K562 (cell line): ENCODE measurements around the gene ITGAD. TPM values are rescaled to one million over a fixed set of nuclear protein-coding genes. Genes with fewer than 3 reads are reported as not detected.

Experiments used
- ATAC-seq: fragments of 200-7000 bp; cut with Tn5 transposase; 3 replicates; pipeline ENCODE4 v1.9.1; 2020; ENCODE audit warnings: moderate library complexity
- BruUV-seq: library from RNA; stranded (reverse); fragments of 400-500 nt; replicated peaks from 2 replicates; lab custom pipeline; 2021; lab: Mats Ljungman, UMichigan
- CTCF ChIA-PET: fragments of 300-600 bp; formaldehyde crosslinking; extraction: SDS; loops from one replicate; lab custom pipeline; 2021; ENCODE audit warnings: low intra/inter-chr PET ratio; lab: Yijun Ruan, JAX
- POLR2A ChIA-PET: fragments of 300-600, 350-650 bp; sonication (Branson Sonifier 250); formaldehyde crosslinking; extraction: SDS; loops from one replicate; lab custom pipeline; 2021; ENCODE audit warnings: antibody characterized with exemption, inconsistent platforms; lab: Yijun Ruan, JAX
- DNase-seq, 4 experiments: peaks; one replicate each; pipeline versions ENCODE4 v3.0.0 to v3.0.0-alpha.2; 2011 to 2018; ENCODE audit warnings: low spot score in 3 of 4, mixed read lengths in 3 of 4; ENCODE audit errors: extremely low read depth in 1 of 4
- FAIRE-seq: peaks from 2 replicates; lab custom pipeline; 2011; peaks lifted over from hg19 to GRCh38; lab: Jason Lieb, UNC
- H2AFZ ChIP-seq: 2 replicates; pipeline ENCODE4 v1.6.0; 2011; ENCODE audit warnings: low read depth, low read length, control low read depth, inconsistent platforms
- H3K27ac ChIP-seq: fragments of 200-600 bp; 3 replicates; pipeline ENCODE4 v1.8.0; 2011; ENCODE audit warnings: low read depth, mild to moderate bottlenecking, control low read depth, inconsistent platforms, low read length, moderate library complexity, mixed read lengths; ENCODE audit errors: extremely low read depth
- H3K27me3 ChIP-seq, 2 experiments: fragments of 300-600 bp in 1 of 2; 2 replicates in 1 of 2; 3 replicates in 1 of 2; pipeline versions ENCODE4 v1.6.0 to v1.8.0; 2011; ENCODE audit warnings: inconsistent platforms in 2 of 2, low read length in 2 of 2, mild to moderate bottlenecking in 1 of 2, mixed read lengths in 1 of 2, moderate library complexity in 1 of 2; ENCODE audit not compliant: control insufficient read depth in 2 of 2, insufficient read depth in 2 of 2
- H3K36me3 ChIP-seq: fragments of 300-600 bp; 3 replicates; pipeline ENCODE4 v1.8.0; 2011; ENCODE audit warnings: mild to moderate bottlenecking, low read length, inconsistent platforms; ENCODE audit not compliant: control insufficient read depth, insufficient read depth
- H3K4me1 ChIP-seq, 2 experiments: fragments of 200-600 bp in 1 of 2; replicated peaks in 1 of 2; 2 replicates in 1 of 2; 3 replicates in 1 of 2; pipeline versions ENCODE4 v1.5.1 to v1.8.0; 2011; ENCODE audit warnings: inconsistent platforms in 2 of 2, low read length in 2 of 2, mild to moderate bottlenecking in 1 of 2, mixed read lengths in 1 of 2, moderate library complexity in 1 of 2; ENCODE audit not compliant: control insufficient read depth in 2 of 2, insufficient read depth in 2 of 2
- H3K4me2 ChIP-seq: 2 replicates; pipeline ENCODE4 v1.6.1; 2011; ENCODE audit warnings: low read length, control low read depth, inconsistent platforms, mixed read lengths; ENCODE audit not compliant: insufficient read depth
- H3K4me3 ChIP-seq: fragments of 200-600 bp; sonication (generic), shearing (Covaris generic); 2 replicates; pipeline ENCODE4 v1.5.1; 2016; ENCODE audit warnings: control low read depth, inconsistent platforms
- H3K79me2 ChIP-seq: fragments of 200-600 bp; 3 replicates; pipeline ENCODE4 v1.8.0; 2011; ENCODE audit warnings: low read length, inconsistent platforms; ENCODE audit not compliant: control insufficient read depth, insufficient read depth
- H3K9ac ChIP-seq, 2 experiments: 2 replicates each; pipeline versions ENCODE4 v1.6.0 to v1.6.1; 2011; ENCODE audit warnings: low read depth in 2 of 2, low read length in 2 of 2, control low read depth in 1 of 2, inconsistent platforms in 1 of 2, mild to moderate bottlenecking in 1 of 2, mixed read lengths in 1 of 2; ENCODE audit not compliant: insufficient read depth in 1 of 2
- H3K9me1 ChIP-seq: one replicate; pipeline ENCODE4 v1.6.0; 2011; ENCODE audit warnings: inconsistent platforms, mild to moderate bottlenecking, low read length, moderate library complexity; ENCODE audit not compliant: control insufficient read depth, insufficient read depth
- H3K9me3 ChIP-seq: replicated peaks from 2 replicates; pipeline ENCODE4 v1.5.1; 2011; ENCODE audit warnings: low read depth, low read length, inconsistent platforms; ENCODE audit not compliant: control insufficient read depth, insufficient read depth
- H4K20me1 ChIP-seq: replicated peaks from 2 replicates; pipeline ENCODE4 v1.6.1; 2011; ENCODE audit warnings: low read length, inconsistent platforms, mixed read lengths; ENCODE audit not compliant: control insufficient read depth, insufficient read depth
- ASH1L ChIP-seq: fragments of 450-650 bp; IDR thresholded peaks from 2 replicates; pipeline ENCODE4 v1.6.1; 2018; ENCODE audit warnings: borderline replicate concordance, mild to moderate bottlenecking, low read depth; ENCODE audit not compliant: partially characterized antibody
- CBX3 ChIP-seq, 2 experiments: IDR thresholded peaks; 1 replicate in 1 of 2; 2 replicates in 1 of 2; pipeline ENCODE4 v1.6.1; 2012; ENCODE audit warnings: inconsistent platforms in 2 of 2, low read length in 2 of 2, borderline replicate concordance in 1 of 2, control low read depth in 1 of 2
- CC2D1A ChIP-seq: fragments of 450-650 bp; IDR thresholded peaks from 2 replicates; pipeline ENCODE4 v1.6.1; 2017; ENCODE audit warnings: mild to moderate bottlenecking
- ELF4 ChIP-seq: fragments of 450-650 bp; formaldehyde crosslinking; IDR thresholded peaks from 2 replicates; pipeline ENCODE4 v1.4.0; 2022; ENCODE audit warnings: missing genetic modification characterization
- FOXK1 ChIP-seq: sonication (generic); formaldehyde crosslinking; IDR thresholded peaks from 2 replicates; pipeline ENCODE4 v1.8.0; 2022; ENCODE audit warnings: missing genetic modification reagents, mild to moderate bottlenecking, borderline replicate concordance
- HDAC2 ChIP-seq: fragments of 450-650 bp; IDR thresholded peaks from 2 replicates; pipeline ENCODE4 v1.6.1; 2016; ENCODE audit warnings: mild to moderate bottlenecking
- ILK ChIP-seq: fragments of 450-650 bp; IDR thresholded peaks from 2 replicates; pipeline ENCODE4 v1.6.1; 2016; ENCODE audit warnings: missing genetic modification characterization, low read depth, mild to moderate bottlenecking, missing compliant biosample characterization, moderate library complexity, borderline replicate concordance
- JUNB ChIP-seq: fragments of 450-650 bp; formaldehyde crosslinking; conservative IDR thresholded peaks from 2 replicates; pipeline ENCODE4 v1.4.0; 2020; ENCODE audit warnings: mild to moderate bottlenecking
- MEF2D ChIP-seq: conservative IDR thresholded peaks from 2 replicates; pipeline ENCODE4 v1.6.1; 2016; ENCODE audit warnings: low read depth, missing genetic modification characterization, missing compliant biosample characterization
- PYGO2 ChIP-seq: fragments of 450-650 bp; IDR thresholded peaks from 2 replicates; pipeline ENCODE4 v1.6.1; 2016; ENCODE audit warnings: mild to moderate bottlenecking, missing genetic modification characterization, moderate library complexity, missing compliant biosample characterization
- RHOXF2B ChIP-seq: fragments of 250-450 bp; sonication (Bioruptor Pico); conservative IDR thresholded peaks from 2 replicates; pipeline ENCODE4 v1.5.1; 2021
- SMAD2 ChIP-seq: fragments of 150-350 bp; IDR thresholded peaks from 2 replicates; pipeline ENCODE4 v1.6.1; 2014; ENCODE audit warnings: low read depth, mild to moderate bottlenecking, low read length
- TAF1 ChIP-seq: IDR thresholded peaks from 2 replicates; pipeline ENCODE4 v1.6.1; 2011; ENCODE audit warnings: mild to moderate bottlenecking, low read length, moderate library complexity; ENCODE audit not compliant: insufficient read depth, control insufficient read depth, severe bottlenecking; ENCODE audit errors: extremely low read depth
- ZNF143 ChIP-seq: sonication (generic); formaldehyde crosslinking; IDR thresholded peaks from 2 replicates; pipeline ENCODE4 v1.9.0; 2022; ENCODE audit warnings: mild to moderate bottlenecking, missing genetic modification reagents
- ZNF347 ChIP-seq: fragments of 450-650 bp; formaldehyde crosslinking; IDR thresholded peaks from 2 replicates; pipeline ENCODE4 v1.4.0; 2020; ENCODE audit warnings: low read depth, mild to moderate bottlenecking, moderate library complexity
- ZNF586 ChIP-seq: fragments of 450-650 bp; formaldehyde crosslinking; conservative IDR thresholded peaks from 2 replicates; pipeline ENCODE4 v1.4.0; 2020; ENCODE audit warnings: mild to moderate bottlenecking, moderate library complexity
- ZNF644 ChIP-seq: fragments of 200-800 bp; sonication (Bioruptor generic); IDR thresholded peaks from 2 replicates; pipeline ENCODE4 v1.6.1; 2016; ENCODE audit warnings: low read depth, missing genetic modification characterization, missing compliant biosample characterization
- WGBS: fragments of 100-300 bp; shearing (Covaris generic); methylation state at CpG from one replicate; pipeline ENCODE4 v1.1.6; 2016; ENCODE audit warnings: low coverage, mixed read lengths; ENCODE audit not compliant: insufficient coverage; ENCODE audit errors: missing lambda C conversion rate; 5-methylcytosine and 5-hydroxymethylcytosine counted together
- in situ Hi-C: fragments of 300-500 bp; cut with MboI; formaldehyde crosslinking; loops from 4 replicates; pipeline ENCODE4 v1.15.0; 2018; ENCODE audit warnings: inconsistent platforms, mixed read lengths
- intact Hi-C: fragments of 100-400 bp; cut with micrococcal nuclease; formaldehyde crosslinking; loops from 2 replicates; pipeline ENCODE4 v1.14.2; 2022
- polyA plus RNA-seq, 8 experiments: library from polyadenylated mRNA; depleted of rRNA in 4 of 8; stranded (reverse) in 5 of 8; unstranded in 3 of 8; fragments of >200 nt; fragmentation: Nextera tagmentation in 2 of 8; fragmentation: Illumina TruSeq in 1 of 8; extraction: Ambion mirVana in 2 of 8; extraction: Trizol in 1 of 8; gene quantifications; 2 replicates each; pipeline versions ENCODE4 v1.2.1 to v1.2.3, GENCODE V29; 2011 to 2014; ENCODE audit warnings: inconsistent platforms in 1 of 8, missing spikeins in 1 of 8
- total RNA-seq, 7 experiments: library from RNA; depleted of rRNA in 6 of 7; stranded (reverse); fragments of >200 nt in 6 of 7; fragmentation: Illumina TruSeq in 2 of 7; extraction: Trizol in 2 of 7; gene quantifications; 2 replicates each; pipeline versions ENCODE4 v1.2.1 to v1.2.3, GENCODE V29; 2011 to 2021; ENCODE audit warnings: low replicate concordance in 1 of 7
- TF ChIP-seq, protein P1 (sequence below): fragments of 250-450 bp; sonication (Bioruptor Pico); IDR thresholded peaks from 2 replicates; pipeline ENCODE4 v1.5.0; 2022; ENCODE audit warnings: mild to moderate bottlenecking
- TF ChIP-seq, protein P2 (sequence below): fragments of 450-650 bp; IDR thresholded peaks from 2 replicates; pipeline ENCODE4 v1.6.1; 2017; ENCODE audit warnings: antibody characterized with exemption

Gene ITGAD
- total and polyA plus RNA-seq, 9 of the 15 experiments (the other 6 are each of a cell fraction or from before 2014, with no cell fraction given): not detected

DNA sequence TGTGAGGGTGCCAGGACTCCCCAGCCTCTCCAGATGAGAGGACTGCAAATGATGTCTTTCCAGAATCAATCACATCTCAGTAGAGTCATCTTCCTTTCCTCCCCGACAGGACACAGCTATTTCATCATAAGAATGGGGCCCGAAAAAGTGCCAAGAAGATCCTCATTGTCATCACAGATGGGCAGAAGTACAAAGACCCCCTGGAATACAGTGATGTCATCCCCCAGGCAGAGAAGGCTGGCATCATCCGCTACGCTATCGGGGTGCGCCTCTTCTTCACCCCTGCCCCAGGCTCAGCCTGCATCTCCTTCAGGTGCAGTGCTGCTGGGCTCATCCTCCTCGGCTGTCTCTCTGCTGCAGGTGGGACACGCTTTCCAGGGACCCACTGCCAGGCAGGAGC lies 14.3 kb downstream of the ITGAD start:
- in situ Hi-C loops: no loop called here
- intact Hi-C loops: no loop called here
- H3K4me3 ChIP-seq: no peak overlapping the region
- 4% methylated on average over 5 of the region's 8 CpGs for WGBS
- H4K20me1 ChIP-seq: no peaks in the 10 kb centered on the region
- POLR2A ChIA-PET: interaction anchor here (0.6 kb wide), 2 partner anchors 12 to 46 kb away, joined by 3 read pairs; no protein-coding TSS in a partner anchor
- no TSS peak for BruUV-seq
- FAIRE-seq: no peak
- no peaks in the 10 kb centered on the region for H3K36me3 ChIP-seq
- TF ChIP-seq MEF2D (tag): no peak
- TF ChIP-seq CBX3 (IDR thresholded peaks at IDR 0.05; ENCODE audit: borderline replicate concordance in 1 of 2, low read length in 2 of 2): no peak
- TF ChIP-seq, protein P1, sequence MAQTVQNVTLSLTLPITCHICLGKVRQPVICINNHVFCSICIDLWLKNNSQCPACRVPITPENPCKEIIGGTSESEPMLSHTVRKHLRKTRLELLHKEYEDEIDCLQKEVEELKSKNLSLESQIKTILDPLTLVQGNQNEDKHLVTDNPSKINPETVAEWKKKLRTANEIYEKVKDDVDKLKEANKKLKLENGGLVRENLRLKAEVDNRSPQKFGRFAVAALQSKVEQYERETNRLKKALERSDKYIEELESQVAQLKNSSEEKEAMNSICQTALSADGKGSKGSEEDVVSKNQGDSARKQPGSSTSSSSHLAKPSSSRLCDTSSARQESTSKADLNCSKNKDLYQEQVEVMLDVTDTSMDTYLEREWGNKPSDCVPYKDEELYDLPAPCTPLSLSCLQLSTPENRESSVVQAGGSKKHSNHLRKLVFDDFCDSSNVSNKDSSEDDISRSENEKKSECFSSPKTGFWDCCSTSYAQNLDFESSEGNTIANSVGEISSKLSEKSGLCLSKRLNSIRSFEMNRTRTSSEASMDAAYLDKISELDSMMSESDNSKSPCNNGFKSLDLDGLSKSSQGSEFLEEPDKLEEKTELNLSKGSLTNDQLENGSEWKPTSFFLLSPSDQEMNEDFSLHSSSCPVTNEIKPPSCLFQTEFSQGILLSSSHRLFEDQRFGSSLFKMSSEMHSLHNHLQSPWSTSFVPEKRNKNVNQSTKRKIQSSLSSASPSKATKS (CRISPR knock-in tag): no peak
- TF ChIP-seq RHOXF2B: no peak
- TF ChIP-seq CC2D1A: no peak
- no peak for TF ChIP-seq ZNF586 (CRISPR knock-in tag)
- TF ChIP-seq FOXK1 (CRISPR knock-in tag): no peak
- TF ChIP-seq HDAC2: no peak
- no peak for TF ChIP-seq ZNF143 (CRISPR knock-in tag)
- TF ChIP-seq ELF4 (CRISPR knock-in tag): no peak
- TF ChIP-seq TAF1: no peak
- TF ChIP-seq ZNF347: no peak
- TF ChIP-seq ILK: no peak
- TF ChIP-seq, protein P2, sequence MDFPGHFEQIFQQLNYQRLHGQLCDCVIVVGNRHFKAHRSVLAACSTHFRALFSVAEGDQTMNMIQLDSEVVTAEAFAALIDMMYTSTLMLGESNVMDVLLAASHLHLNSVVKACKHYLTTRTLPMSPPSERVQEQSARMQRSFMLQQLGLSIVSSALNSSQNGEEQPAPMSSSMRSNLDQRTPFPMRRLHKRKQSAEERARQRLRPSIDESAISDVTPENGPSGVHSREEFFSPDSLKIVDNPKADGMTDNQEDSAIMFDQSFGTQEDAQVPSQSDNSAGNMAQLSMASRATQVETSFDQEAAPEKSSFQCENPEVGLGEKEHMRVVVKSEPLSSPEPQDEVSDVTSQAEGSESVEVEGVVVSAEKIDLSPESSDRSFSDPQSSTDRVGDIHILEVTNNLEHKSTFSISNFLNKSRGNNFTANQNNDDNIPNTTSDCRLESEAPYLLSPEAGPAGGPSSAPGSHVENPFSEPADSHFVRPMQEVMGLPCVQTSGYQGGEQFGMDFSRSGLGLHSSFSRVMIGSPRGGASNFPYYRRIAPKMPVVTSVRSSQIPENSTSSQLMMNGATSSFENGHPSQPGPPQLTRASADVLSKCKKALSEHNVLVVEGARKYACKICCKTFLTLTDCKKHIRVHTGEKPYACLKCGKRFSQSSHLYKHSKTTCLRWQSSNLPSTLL: no peak
- TF ChIP-seq JUNB (CRISPR knock-in tag): no peak
- no peak for TF ChIP-seq ASH1L
- TF ChIP-seq PYGO2 (tag): no peak
- no peak for TF ChIP-seq SMAD2
- no peak for TF ChIP-seq ZNF644 (tag)
- CTCF ChIA-PET: no interaction called here
- DNase-seq: no peak
- no peaks in the 10 kb centered on the region for H3K9me1 ChIP-seq
- no peak overlapping the region for H3K4me2 ChIP-seq
- H3K9ac ChIP-seq: no peak overlapping the region
- H3K79me2 ChIP-seq: peaks cover 4% of the 10 kb centered on the region; the same call in 2 of the 3 replicates
- H2AFZ ChIP-seq: no peak overlapping the region
- H3K27ac ChIP-seq: no peak overlapping the region
- no peak for ATAC-seq
- H3K4me1 ChIP-seq: peaks cover 3 to 19% of the 10 kb centered on the region in 2 experiments; a peak in 2 of 5 replicates
- peaks cover 8 to 43% of the 10 kb centered on the region in 2 experiments; a peak in 4 of 5 replicates for H3K27me3 ChIP-seq
- H3K9me3 ChIP-seq: no peaks in the 10 kb centered on the region
